Sigmoid colon (tissue), 7 donors: ENCODE measurements around the gene CCDC159. TPM values are rescaled to one million over a fixed set of nuclear protein-coding genes. Genes with fewer than 3 reads are reported as not detected.

Source experiments
- DNase-seq: peaks from one replicate; pipeline ENCODE4 v3.0.0-alpha.2; 2019
- H3K27ac ChIP-seq, 4 donors: fragments of 200-600 bp; sonication (generic); one replicate each; pipeline ENCODE4 v1.5.1; 2016 to 2019; ENCODE audit warnings: mild to moderate bottlenecking in 1 of 4
- H3K27me3 ChIP-seq, 3 donors: fragments of 200-600 bp; sonication (generic); one replicate each; pipeline ENCODE4 v1.5.1; 2019; ENCODE audit warnings: mild to moderate bottlenecking in 1 of 3
- H3K36me3 ChIP-seq, 4 donors: fragments of 200-600 bp; sonication (generic); one replicate each; pipeline ENCODE4 v1.5.1; 2016 to 2019
- H3K4me1 ChIP-seq, 4 donors: fragments of 200-600 bp; sonication (generic); one replicate each; pipeline ENCODE4 v1.5.1; 2017 to 2019
- H3K4me3 ChIP-seq, 4 donors: fragments of 200-600 bp; sonication (generic); one replicate each; pipeline ENCODE4 v1.5.1; 2017 to 2019; ENCODE audit warnings: mild to moderate bottlenecking in 2 of 4, moderate library complexity in 1 of 4
- H3K9me3 ChIP-seq, 4 donors: fragments of 200-600 bp in 3 of 4; sonication (generic) in 3 of 4; one replicate each; pipeline versions ENCODE4 v1.5.1 to v1.6.1; 2013 to 2019
- CTCF ChIP-seq, 4 experiments: fragments of 450-650 bp in 3 of 4; fragments of 200-600 bp in 1 of 4; IDR thresholded peaks; one replicate each; pipeline ENCODE4 v1.5.1; 2016 to 2019; ENCODE audit warnings: antibody characterized with exemption in 4 of 4, mild to moderate bottlenecking in 3 of 4, moderate library complexity in 2 of 4
- EP300 ChIP-seq, 4 donors: sonication (generic); formaldehyde crosslinking; IDR thresholded peaks; one replicate each; pipeline ENCODE4 v1.6.1; 2017; ENCODE audit warnings: antibody characterized with exemption in 4 of 4
- POLR2A ChIP-seq, 2 donors: fragments of 450-650 bp; IDR thresholded peaks; one replicate each; pipeline ENCODE4 v1.6.1; 2016; ENCODE audit warnings: antibody characterized with exemption in 2 of 2, mild to moderate bottlenecking in 2 of 2, moderate library complexity in 2 of 2
- POLR2AphosphoS5 ChIP-seq, 4 donors: sonication (generic); formaldehyde crosslinking; IDR thresholded peaks; one replicate each; pipeline ENCODE4 v1.6.1; 2017; ENCODE audit warnings: antibody characterized with exemption in 4 of 4
- WGBS, 2 donors: extraction: QIAGEN DNeasy Blood & Tissue Kit; methylation state at CpG; one replicate each; pipeline ENCODE4 v1.1.7; 2013; 5-methylcytosine and 5-hydroxymethylcytosine counted together
- intact Hi-C: fragments of 100-400 bp; cut with DNase I; formaldehyde crosslinking; loops from one replicate; pipeline ENCODE4 v1.15.1; 2023
- polyA plus RNA-seq, 3 donors: library from polyadenylated mRNA; stranded (reverse); fragments of 200-250 nt; gene quantifications; one replicate each; pipeline ENCODE4 v1.2.3, GENCODE V29; 2013
- total RNA-seq, 4 donors: library from RNA; depleted of rRNA; stranded (reverse); fragments of >200 nt; gene quantifications; one replicate each; pipeline ENCODE4 v1.1.0, GENCODE V29; 2016
- donor health status: healthy with polysubstance abuse.
- donor health status: Bipolar disorder and iron deficiency.
- donor health status: healthy.

CCDC159 gene
- total and polyA plus RNA-seq, 7 donors: 11.6 to 42.4 (median 19.6) TPM

- Histone ChIP-seq H3K36me3 (peaks cover 0 to 19% (median 8%) of the 10 kb centered on the region in 4 donors), H3K4me1 (peaks cover 0 to 26% (median 20%) of the 10 kb centered on the region in 4 donors), H3K9me3 (no peaks in the 10 kb centered on the region), H3K4me3 (peak within 1 kb of the TSS; percentile 86 to 95 (median 88)), H3K27me3 (no peaks in the 10 kb centered on the region), H3K27ac (peak within 1 kb of the TSS; percentile 83 to 87 (median 84))
- peak; percentile 97 for DNase-seq
- intact Hi-C loops: no loop called here
- 4 to 6% methylated on average over 62 of the region's 62 CpGs for WGBS, 2 donors
- TF ChIP-seq POLR2A (IDR thresholded peaks at IDR 0.05) (peak; percentile 22 to 54), CTCF (IDR thresholded peaks at IDR 0.05) (no peak), POLR2AphosphoS5 (IDR thresholded peaks at IDR 0.05) (peak; percentile 79 to 88 (median 85)), EP300 (IDR thresholded peaks at IDR 0.05) (no peak)
Observed at GRCh38 chr19:11355160-11356073, 9.1 kb downstream of the CCDC159 start, which contains the start of gene PLPPR2. Gene PLPPR2 (plus strand): TSS chr19:11355432. CDS start chr19:11357674, 2,242 bp downstream.

- WGBS, 2 donors: 80 to 86% methylated on average over 6 of the region's 6 CpGs
- Histone ChIP-seq H3K4me3 (peak overlapping the region; percentile 86 to 95 (median 88)), H3K36me3 (peaks cover 0 to 25% (median 8%) of the 10 kb centered on the region in 4 donors), H3K4me1 (peaks cover 0 to 26% (median 20%) of the 10 kb centered on the region in 4 donors), H3K27ac (peak overlapping the region; percentile 83 to 87 (median 84)), H3K27me3 (no peaks in the 10 kb centered on the region), H3K9me3 (no peaks in the 10 kb centered on the region)
- DNase-seq: no peak
- no peak for TF ChIP-seq POLR2AphosphoS5 (IDR thresholded peaks at IDR 0.05)
- TF ChIP-seq CTCF (IDR thresholded peaks at IDR 0.05): no peak
- no peak for TF ChIP-seq POLR2A (IDR thresholded peaks at IDR 0.05)
- intact Hi-C loops: no loop called here
Observed at GRCh38 chr19:11356074-11356397, 9.7 kb downstream of the CCDC159 start.

GRCh38 chr19:11356676-11357550 lies 10.6 kb downstream of the CCDC159 start:
- H3K36me3 ChIP-seq: peaks cover 0 to 34% (median 8%) of the 10 kb centered on the region in 4 donors
- no peak for TF ChIP-seq EP300 (IDR thresholded peaks at IDR 0.05)
- no peak for TF ChIP-seq POLR2A (IDR thresholded peaks at IDR 0.05)
- 77 to 81% methylated on average over 11 of the region's 11 CpGs for WGBS, 2 donors
- DNase-seq: no peak
- H3K27ac ChIP-seq: peak overlapping the region in 1 of 4 donors; percentile 87
- intact Hi-C loops: no loop called here
- no peaks in the 10 kb centered on the region for H3K9me3 ChIP-seq
- no peak overlapping the region for H3K4me3 ChIP-seq
- no peaks in the 10 kb centered on the region for H3K27me3 ChIP-seq
- peaks cover 0 to 26% (median 20%) of the 10 kb centered on the region in 4 donors for H3K4me1 ChIP-seq

GRCh38 chr19:11359421-11359820 lies 13.1 kb downstream of the CCDC159 start:
- WGBS, 2 donors: 77 to 87% methylated on average over 11 of the region's 11 CpGs
- H3K27ac ChIP-seq: no peak overlapping the region
- no peak for TF ChIP-seq POLR2AphosphoS5 (IDR thresholded peaks at IDR 0.05)
- no peak for TF ChIP-seq POLR2A (IDR thresholded peaks at IDR 0.05)
- TF ChIP-seq EP300 (IDR thresholded peaks at IDR 0.05): no peak
- TF ChIP-seq CTCF (IDR thresholded peaks at IDR 0.05): no peak
- H3K4me3 ChIP-seq: no peak overlapping the region
- no peaks in the 10 kb centered on the region for H3K27me3 ChIP-seq
- H3K9me3 ChIP-seq: no peaks in the 10 kb centered on the region
- H3K36me3 ChIP-seq: peaks cover 7 to 59% (median 19%) of the 10 kb centered on the region in 4 donors
- no peak for DNase-seq
- peaks cover 0 to 26% (median 20%) of the 10 kb centered on the region in 4 donors for H3K4me1 ChIP-seq
- intact Hi-C loops: no loop called here
